ENCODE results near the gene EFCC1. TPM values are rescaled to one million over a fixed set of nuclear protein-coding genes. Genes with fewer than 3 reads are reported as not detected.

Gene EFCC1
- total RNA-seq, 2 experiments from 2014 or later: 0.22 to 0.25 TPM

- ATAC-seq (ENCODE audit: poor library complexity) (peak; percentile 58), DNase-seq (peak in 13 of 14 experiments; percentile 22 to 76 (median 56))
- Mint-ChIP-seq H3K27me3 (no peaks in the 10 kb centered on the region), H3K27ac (peak overlapping the region; percentile 80), H3K4me1 (ENCODE audit: low read depth) (peaks cover 45% of the 10 kb centered on the region), H3K4me3 (peak overlapping the region; percentile 89), H3K36me3 (ENCODE audit: low read depth) (no peaks in the 10 kb centered on the region), H3K9me3 (no peaks in the 10 kb centered on the region)
- intact Hi-C loops (cut with DNase I, micrococcal nuclease): loop anchor here (1.0 to 2.0 kb wide), 3 partner anchors 12 to 45 kb away; no protein-coding TSS in a partner anchor
- Histone ChIP-seq H3K4me1 (ENCODE audit: insufficient read depth, low read length) (peaks cover 46% of the 10 kb centered on the region), H3K9me3 (ENCODE audit: control insufficient read depth in 1 of 2, insufficient read depth in 1 of 2, low read length in 2 of 2) (no peaks in the 10 kb centered on the region), H3K4me3 (ENCODE audit: low read length) (peak overlapping the region; percentile 37), H3K27ac (ENCODE audit: low read depth in 1 of 2, low read length in 2 of 2) (peak overlapping the region; percentile 79 to 82), H3K27me3 (ENCODE audit: control insufficient read depth in 1 of 2, insufficient read depth in 2 of 2, low read length in 2 of 2) (no peaks in the 10 kb centered on the region), H3K36me3 (ENCODE audit: insufficient read depth, low read length) (no peaks in the 10 kb centered on the region)
- no peak for TF ChIP-seq CTCF (IDR thresholded peaks at IDR 0.05)
- POLR2A ChIA-PET: interaction anchor here (0.6 to 4.0 kb wide), 22 partner anchors 10 to 300 kb away, joined by 3 to 90 read pairs (median 8); partner anchors contain the start of genes ACAD9, CFAP92, COPG1 and EFCC1
- CTCF ChIA-PET: interaction anchor here (1.0 to 7.6 kb wide), 13 partner anchors 8 to 231 kb away, joined by 3 to 56 read pairs (median 7); partner anchors contain the start of genes CFAP92 and RAB43
These were observed 14.4 kb downstream of the EFCC1 start for GRCh38 chr3:129015388-129016105.

- Histone ChIP-seq H3K9me3 (ENCODE audit: control insufficient read depth in 1 of 2, insufficient read depth in 1 of 2, low read length in 2 of 2) (no peaks in the 10 kb centered on the region), H3K27ac (ENCODE audit: low read depth in 1 of 2, low read length in 2 of 2) (peak overlapping the region; percentile 79 to 82), H3K4me3 (ENCODE audit: low read length) (peak overlapping the region; percentile 37), H3K27me3 (ENCODE audit: control insufficient read depth in 1 of 2, insufficient read depth in 2 of 2, low read length in 2 of 2) (no peaks in the 10 kb centered on the region), H3K4me1 (ENCODE audit: insufficient read depth, low read length) (peaks cover 46% of the 10 kb centered on the region), H3K36me3 (ENCODE audit: insufficient read depth, low read length) (no peaks in the 10 kb centered on the region)
- CTCF ChIA-PET: interaction anchor here (0.5 to 7.6 kb wide), 18 partner anchors 9 to 300 kb away, joined by 3 to 56 read pairs (median 4); partner anchors contain the start of genes CFAP92 and RAB43
- intact Hi-C loops (cut with DNase I, micrococcal nuclease): loop anchor here (1.0 to 2.0 kb wide), 3 partner anchors 11 to 46 kb away; no protein-coding TSS in a partner anchor
- DNase-seq (peak; percentile 42 to 88 (median 64)), ATAC-seq (ENCODE audit: poor library complexity) (peak; percentile 86)
- Mint-ChIP-seq H3K27me3 (no peaks in the 10 kb centered on the region), H3K36me3 (ENCODE audit: low read depth) (no peaks in the 10 kb centered on the region), H3K4me1 (ENCODE audit: low read depth) (peaks cover 45% of the 10 kb centered on the region), H3K9me3 (no peaks in the 10 kb centered on the region), H3K27ac (peak overlapping the region; percentile 80), H3K4me3 (peak overlapping the region; percentile 89)
- POLR2A ChIA-PET: interaction anchor here (0.6 to 4.0 kb wide), 23 partner anchors 11 to 300 kb away, joined by 3 to 90 read pairs (median 7); partner anchors contain the start of genes ACAD9, CFAP92, COPG1 and EFCC1
- TF ChIP-seq CTCF (IDR thresholded peaks at IDR 0.05): peak; percentile 26
These were observed 15.2 kb downstream of the EFCC1 start for GRCh38 chr3:129016356-129016719.

- Histone ChIP-seq H3K27me3 (ENCODE audit: control insufficient read depth in 1 of 2, insufficient read depth in 2 of 2, low read length in 2 of 2) (no peaks in the 10 kb centered on the region), H3K27ac (ENCODE audit: low read depth in 1 of 2, low read length in 2 of 2) (peak overlapping the region; percentile 79 to 82), H3K4me1 (ENCODE audit: insufficient read depth, low read length) (peaks cover 46% of the 10 kb centered on the region), H3K9me3 (ENCODE audit: control insufficient read depth in 1 of 2, insufficient read depth in 1 of 2, low read length in 2 of 2) (no peaks in the 10 kb centered on the region), H3K4me3 (ENCODE audit: low read length) (peak overlapping the region; percentile 37), H3K36me3 (ENCODE audit: insufficient read depth, low read length) (no peaks in the 10 kb centered on the region)
- intact Hi-C loops (cut with DNase I, micrococcal nuclease): loop anchor here (1.0 to 2.0 kb wide), 3 partner anchors 10 to 47 kb away; no protein-coding TSS in a partner anchor
- Mint-ChIP-seq H3K27ac (peak overlapping the region; percentile 80), H3K36me3 (ENCODE audit: low read depth) (no peaks in the 10 kb centered on the region), H3K27me3 (no peaks in the 10 kb centered on the region), H3K9me3 (no peaks in the 10 kb centered on the region), H3K4me1 (ENCODE audit: low read depth) (peaks cover 45% of the 10 kb centered on the region), H3K4me3 (peak overlapping the region; percentile 89)
- CTCF ChIA-PET: interaction anchor here (0.5 to 7.6 kb wide), 17 partner anchors 11 to 300 kb away, joined by 3 to 56 read pairs (median 4); partner anchors contain the start of genes CFAP92 and RAB43
- ATAC-seq (ENCODE audit: poor library complexity) (peak; percentile 18), DNase-seq (peak in 6 of 14 experiments; percentile 21 to 79 (median 54))
- POLR2A ChIA-PET: interaction anchor here (0.9 to 4.0 kb wide), 20 partner anchors 10 to 299 kb away, joined by 3 to 90 read pairs (median 8); partner anchors contain the start of genes ACAD9, CFAP92, COPG1 and EFCC1
- TF ChIP-seq CTCF (IDR thresholded peaks at IDR 0.05): no peak
These were observed 15.8 kb downstream of the EFCC1 start for GRCh38 chr3:129016720-129017483.
